Astrocyte (in vitro differentiated cells and primary cell): ENCODE measurements around the gene LYZL6. TPM values are rescaled to one million over a fixed set of nuclear protein-coding genes. Genes with fewer than 3 reads are reported as not detected.

Source experiments
- DNase-seq: peaks from one replicate; pipeline ENCODE4 v3.0.0-alpha.2; 2010; ENCODE audit warnings: low read depth
- FAIRE-seq: peaks from 2 replicates; lab custom pipeline; 2011; peaks lifted over from hg19 to GRCh38; lab: Jason Lieb, UNC
- H2AFZ ChIP-seq: 2 replicates; pipeline ENCODE4 v1.6.0; 2012; ENCODE audit warnings: low read depth, low read length, inconsistent platforms
- H3K27ac ChIP-seq: 2 replicates; pipeline ENCODE4 v1.5.1; 2011; ENCODE audit warnings: low read depth, low read length, inconsistent platforms
- H3K27me3 ChIP-seq: 2 replicates; pipeline ENCODE4 v1.6.0; 2011; ENCODE audit warnings: low read length, inconsistent platforms; ENCODE audit not compliant: insufficient read depth
- H3K36me3 ChIP-seq: 2 replicates; pipeline ENCODE4 v1.5.1; 2011; ENCODE audit warnings: low read length, inconsistent platforms; ENCODE audit not compliant: insufficient read depth
- H3K4me1 ChIP-seq: 2 replicates; pipeline ENCODE4 v1.5.1; 2011; ENCODE audit warnings: low read length, inconsistent platforms; ENCODE audit not compliant: insufficient read depth
- H3K4me2 ChIP-seq: 2 replicates; pipeline ENCODE4 v1.6.0; 2012; ENCODE audit warnings: low read length, inconsistent platforms
- H3K4me3 ChIP-seq: 2 replicates; pipeline ENCODE4 v1.5.1; 2011; ENCODE audit warnings: low read depth, mild to moderate bottlenecking, low read length, inconsistent platforms; ENCODE audit not compliant: insufficient read depth
- H3K79me2 ChIP-seq: 2 replicates; pipeline ENCODE4 v1.6.0; 2012; ENCODE audit warnings: mild to moderate bottlenecking, low read length, inconsistent platforms; ENCODE audit not compliant: insufficient read depth
- H3K9ac ChIP-seq: 2 replicates; pipeline ENCODE4 v1.6.0; 2012; ENCODE audit warnings: mild to moderate bottlenecking, low read length, inconsistent platforms
- H3K9me3 ChIP-seq: 2 replicates; pipeline ENCODE4 v1.5.1; 2012; ENCODE audit warnings: low read depth, mild to moderate bottlenecking, low read length, inconsistent platforms; ENCODE audit not compliant: insufficient read depth
- H4K20me1 ChIP-seq: 2 replicates; pipeline ENCODE4 v1.6.0; 2012; ENCODE audit warnings: low read length, inconsistent platforms; ENCODE audit not compliant: insufficient read depth
- H3K27ac Mint-ChIP-seq: one replicate; pipeline ENCODE4 v1.8.0; 2021; ENCODE audit warnings: mild to moderate bottlenecking, mixed read lengths; ENCODE audit not compliant: unreplicated experiment
- H3K27me3 Mint-ChIP-seq: one replicate; pipeline ENCODE4 v1.8.0; 2021; ENCODE audit warnings: low read depth, mixed read lengths; ENCODE audit not compliant: unreplicated experiment
- H3K36me3 Mint-ChIP-seq: one replicate; pipeline ENCODE4 v1.8.0; 2021; ENCODE audit warnings: low read depth, mixed read lengths; ENCODE audit not compliant: unreplicated experiment
- H3K4me1 Mint-ChIP-seq: one replicate; pipeline ENCODE4 v1.8.0; 2021; ENCODE audit warnings: low read depth, mixed read lengths; ENCODE audit not compliant: unreplicated experiment
- H3K4me3 Mint-ChIP-seq: one replicate; pipeline ENCODE4 v1.8.0; 2021; ENCODE audit warnings: mild to moderate bottlenecking, moderate library complexity, mixed read lengths; ENCODE audit not compliant: unreplicated experiment
- H3K9me3 Mint-ChIP-seq: one replicate; pipeline ENCODE4 v1.8.0; 2021; ENCODE audit warnings: mild to moderate bottlenecking, mixed read lengths; ENCODE audit not compliant: unreplicated experiment
- CTCF ChIP-seq: IDR thresholded peaks from 2 replicates; pipeline ENCODE4 v1.5.1; 2011; ENCODE audit warnings: low read depth, mild to moderate bottlenecking, inconsistent platforms, low read length, moderate library complexity; ENCODE audit not compliant: insufficient read depth
- EZH2 ChIP-seq: IDR thresholded peaks from 2 replicates; pipeline ENCODE4 v1.6.1; 2012; ENCODE audit warnings: mild to moderate bottlenecking, low read length, inconsistent platforms; ENCODE audit not compliant: insufficient read depth
- total RNA-seq: library from RNA; stranded (reverse); gene quantifications from 2 replicates; pipeline ENCODE4 v1.2.1, GENCODE V29; 2021

The LYZL6 gene
- total RNA-seq, 1 donor from 2014 or later: not detected

GRCh38 chr17:35918665-35919064, 24.8 kb downstream of the LYZL6 start:
- FAIRE-seq (no peak), DNase-seq (no peak)
- H3K27ac ChIP-seq: no peak overlapping the region
- H3K4me1 Mint-ChIP-seq: no peaks in the 10 kb centered on the region
- TF ChIP-seq EZH2: no peak
- no peak for TF ChIP-seq CTCF
- no peaks in the 10 kb centered on the region for H3K36me3 Mint-ChIP-seq
- H3K4me2 ChIP-seq: no peak overlapping the region
- H3K36me3 ChIP-seq: no peaks in the 10 kb centered on the region
- no peak overlapping the region for H2AFZ ChIP-seq
- no peak overlapping the region for H3K4me3 Mint-ChIP-seq
- peaks cover 14% of the 10 kb centered on the region for H3K27me3 Mint-ChIP-seq
- no peaks in the 10 kb centered on the region for H3K79me2 ChIP-seq
- H3K27me3 ChIP-seq: no peaks in the 10 kb centered on the region
- H3K9me3 ChIP-seq: no peaks in the 10 kb centered on the region
- no peaks in the 10 kb centered on the region for H3K4me1 ChIP-seq
- H3K27ac Mint-ChIP-seq: no peak overlapping the region
- no peaks in the 10 kb centered on the region for H4K20me1 ChIP-seq
- H3K9ac ChIP-seq: no peak overlapping the region
- H3K9me3 Mint-ChIP-seq: peaks cover 6% of the 10 kb centered on the region
- H3K4me3 ChIP-seq: no peak overlapping the region

GRCh38 chr17:35917519-35918213, 25.8 kb downstream of the LYZL6 start:
- DNase-seq (no peak), FAIRE-seq (no peak)
- Histone ChIP-seq H3K27ac (no peak overlapping the region), H3K4me2 (no peak overlapping the region), H3K79me2 (no peaks in the 10 kb centered on the region), H3K36me3 (no peaks in the 10 kb centered on the region), H3K4me3 (no peak overlapping the region), H3K27me3 (no peaks in the 10 kb centered on the region), H3K9ac (no peak overlapping the region), H3K9me3 (no peaks in the 10 kb centered on the region), H3K4me1 (no peaks in the 10 kb centered on the region), H2AFZ (no peak overlapping the region), H4K20me1 (no peaks in the 10 kb centered on the region)
- H3K36me3 Mint-ChIP-seq: peaks cover 2% of the 10 kb centered on the region
- no peak overlapping the region for H3K4me3 Mint-ChIP-seq
- H3K4me1 Mint-ChIP-seq: no peaks in the 10 kb centered on the region
- TF ChIP-seq CTCF (no peak), EZH2 (no peak)
- H3K27me3 Mint-ChIP-seq: peaks cover 23% of the 10 kb centered on the region
- H3K27ac Mint-ChIP-seq: no peak overlapping the region
- peaks cover 12% of the 10 kb centered on the region for H3K9me3 Mint-ChIP-seq
